MM.1S (cell line): ENCODE data around the gene IMMP2L.

ENCODE experiments used
- DNase-seq: peaks from one replicate; pipeline ENCODE4 v3.0.0-alpha.2; 2015
- H2AFZ ChIP-seq: fragments of 300-600 bp; sonication (generic); 2 replicates; pipeline ENCODE4 v1.6.0; 2016; ENCODE audit warnings: antibody characterized with exemption, low read length
- H3F3A ChIP-seq: fragments of 300-600 bp; sonication (generic); 2 replicates; pipeline ENCODE4 v1.6.1; 2016; ENCODE audit warnings: mild to moderate bottlenecking, antibody characterized with exemption, low read length, moderate library complexity, mixed read lengths; ENCODE audit not compliant: insufficient read depth
- H3K27ac ChIP-seq: fragments of 300-600 bp; sonication (generic); 2 replicates; pipeline ENCODE4 v1.5.1; 2016; ENCODE audit warnings: mild to moderate bottlenecking, low read length
- H3K27me3 ChIP-seq: fragments of 300-600 bp; sonication (generic); replicated peaks from 2 replicates; pipeline ENCODE4 v1.6.0; 2016; ENCODE audit warnings: low read length; ENCODE audit not compliant: insufficient read depth
- H3K36me3 ChIP-seq: fragments of 300-600 bp; sonication (generic); replicated peaks from 2 replicates; pipeline ENCODE4 v1.6.1; 2016; ENCODE audit warnings: mild to moderate bottlenecking, low read length, mixed read lengths; ENCODE audit not compliant: insufficient read depth
- H3K4me1 ChIP-seq: fragments of 300-600 bp; sonication (generic); 2 replicates; pipeline ENCODE4 v1.6.1; 2016; ENCODE audit warnings: low read length, mixed read lengths
- H3K4me2 ChIP-seq: fragments of 300-600 bp; sonication (generic); 2 replicates; pipeline ENCODE4 v1.6.0; 2016; ENCODE audit warnings: low read depth, low read length
- H3K4me3 ChIP-seq: fragments of 300-600 bp; sonication (generic); 2 replicates; pipeline ENCODE4 v1.5.1; 2016; ENCODE audit warnings: low read length, mixed read lengths
- H3K79me2 ChIP-seq: fragments of 300-600 bp; sonication (generic); 2 replicates; pipeline ENCODE4 v1.6.1; 2016; ENCODE audit warnings: mixed run types, low read length, mixed read lengths
- H3K9ac ChIP-seq: fragments of 300-600 bp; sonication (generic); 2 replicates; pipeline ENCODE4 v1.6.1; 2016; ENCODE audit warnings: low read length, mixed read lengths
- H3K9me2 ChIP-seq: fragments of 300-600 bp; sonication (generic); replicated peaks from 2 replicates; pipeline ENCODE4 v1.6.1; 2016; ENCODE audit warnings: mild to moderate bottlenecking, low read length, mixed read lengths; ENCODE audit not compliant: insufficient read depth
- H3K9me3 ChIP-seq: fragments of 300-600 bp; sonication (generic); replicated peaks from 2 replicates; pipeline ENCODE4 v1.6.1; 2016; ENCODE audit warnings: mild to moderate bottlenecking, low read length, mixed read lengths; ENCODE audit not compliant: insufficient read depth
- H4K20me1 ChIP-seq: fragments of 300-600 bp; sonication (generic); 2 replicates; pipeline ENCODE4 v1.6.1; 2016; ENCODE audit warnings: mild to moderate bottlenecking, low read length, moderate library complexity, mixed read lengths; ENCODE audit not compliant: insufficient read depth
- CTCF ChIP-seq: fragments of 300-600 bp; sonication (generic); IDR thresholded peaks from 2 replicates; pipeline ENCODE4 v1.5.1; 2016; ENCODE audit warnings: antibody characterized with exemption, low read length, mixed read lengths
- EZH2 ChIP-seq: fragments of 300-600 bp; sonication (generic); optimal IDR thresholded peaks from 2 replicates; pipeline ENCODE3; 2017; ENCODE audit warnings: low read depth, mild to moderate bottlenecking, antibody characterized with exemption, low read length, mixed read lengths
- EZH2phosphoT487 ChIP-seq: fragments of 300-600 bp; sonication (generic); IDR thresholded peaks from 2 replicates; pipeline ENCODE4 v1.6.1; 2018; ENCODE audit warnings: antibody characterized with exemption, low read length

Gene IMMP2L

GRCh38 chr7:110988890-110989501, 573.3 kb downstream of the IMMP2L start:
- no peaks in the 10 kb centered on the region for H3K79me2 ChIP-seq
- H3K9me2 ChIP-seq: no peaks in the 10 kb centered on the region
- H3K27me3 ChIP-seq: no peaks in the 10 kb centered on the region
- H3K4me1 ChIP-seq: no peaks in the 10 kb centered on the region
- H3K9me3 ChIP-seq: no peaks in the 10 kb centered on the region
- no peak overlapping the region for H3K4me2 ChIP-seq
- H3K4me3 ChIP-seq: no peak overlapping the region
- H4K20me1 ChIP-seq: no peaks in the 10 kb centered on the region
- no peaks in the 10 kb centered on the region for H3F3A ChIP-seq
- no peak overlapping the region for H3K9ac ChIP-seq
- H2AFZ ChIP-seq: no peak overlapping the region
- H3K36me3 ChIP-seq: no peaks in the 10 kb centered on the region
- DNase-seq: no peak
- H3K27ac ChIP-seq: no peak overlapping the region
- TF ChIP-seq CTCF (no peak), EZH2 (no peak), EZH2phosphoT487 (no peak)

GRCh38 chr7:110988348-110988747, 573.9 kb downstream of the IMMP2L start:
- TF ChIP-seq EZH2 (no peak), EZH2phosphoT487 (no peak), CTCF (no peak)
- H3F3A ChIP-seq: no peaks in the 10 kb centered on the region
- no peaks in the 10 kb centered on the region for H3K36me3 ChIP-seq
- H3K9me2 ChIP-seq: no peaks in the 10 kb centered on the region
- no peak overlapping the region for H3K27ac ChIP-seq
- H3K4me1 ChIP-seq: no peaks in the 10 kb centered on the region
- H3K27me3 ChIP-seq: no peaks in the 10 kb centered on the region
- no peaks in the 10 kb centered on the region for H3K9me3 ChIP-seq
- H2AFZ ChIP-seq: no peak overlapping the region
- no peak overlapping the region for H3K9ac ChIP-seq
- H4K20me1 ChIP-seq: no peaks in the 10 kb centered on the region
- no peak overlapping the region for H3K4me2 ChIP-seq
- no peak for DNase-seq
- H3K4me3 ChIP-seq: no peak overlapping the region
- no peaks in the 10 kb centered on the region for H3K79me2 ChIP-seq

- H3F3A ChIP-seq: no peaks in the 10 kb centered on the region
- TF ChIP-seq CTCF (no peak), EZH2 (no peak), EZH2phosphoT487 (no peak)
- H3K4me1 ChIP-seq: no peaks in the 10 kb centered on the region
- H4K20me1 ChIP-seq: no peaks in the 10 kb centered on the region
- H3K27me3 ChIP-seq: no peaks in the 10 kb centered on the region
- H3K27ac ChIP-seq: no peak overlapping the region
- no peaks in the 10 kb centered on the region for H3K36me3 ChIP-seq
- H3K79me2 ChIP-seq: no peaks in the 10 kb centered on the region
- no peaks in the 10 kb centered on the region for H3K9me3 ChIP-seq
- no peak for DNase-seq
- H3K9ac ChIP-seq: no peak overlapping the region
- H2AFZ ChIP-seq: no peak overlapping the region
- no peak overlapping the region for H3K4me3 ChIP-seq
- H3K4me2 ChIP-seq: no peak overlapping the region
- no peaks in the 10 kb centered on the region for H3K9me2 ChIP-seq
Observed at GRCh38 chr7:110987127-110987693, 575.1 kb downstream of the IMMP2L start.
